SH-SY5Y (cell line): ENCODE results near the gene RNF20.

Source experiments
- GATA2 ChIP-seq: IDR thresholded peaks from 2 replicates; pipeline ENCODE4 v1.6.1; 2011; ENCODE audit warnings: mild to moderate bottlenecking, low read depth, low read length
- GATA3 ChIP-seq: IDR thresholded peaks from 2 replicates; pipeline ENCODE4 v1.6.1; 2011; ENCODE audit warnings: low read depth, mild to moderate bottlenecking, low read length, moderate library complexity

DNA sequence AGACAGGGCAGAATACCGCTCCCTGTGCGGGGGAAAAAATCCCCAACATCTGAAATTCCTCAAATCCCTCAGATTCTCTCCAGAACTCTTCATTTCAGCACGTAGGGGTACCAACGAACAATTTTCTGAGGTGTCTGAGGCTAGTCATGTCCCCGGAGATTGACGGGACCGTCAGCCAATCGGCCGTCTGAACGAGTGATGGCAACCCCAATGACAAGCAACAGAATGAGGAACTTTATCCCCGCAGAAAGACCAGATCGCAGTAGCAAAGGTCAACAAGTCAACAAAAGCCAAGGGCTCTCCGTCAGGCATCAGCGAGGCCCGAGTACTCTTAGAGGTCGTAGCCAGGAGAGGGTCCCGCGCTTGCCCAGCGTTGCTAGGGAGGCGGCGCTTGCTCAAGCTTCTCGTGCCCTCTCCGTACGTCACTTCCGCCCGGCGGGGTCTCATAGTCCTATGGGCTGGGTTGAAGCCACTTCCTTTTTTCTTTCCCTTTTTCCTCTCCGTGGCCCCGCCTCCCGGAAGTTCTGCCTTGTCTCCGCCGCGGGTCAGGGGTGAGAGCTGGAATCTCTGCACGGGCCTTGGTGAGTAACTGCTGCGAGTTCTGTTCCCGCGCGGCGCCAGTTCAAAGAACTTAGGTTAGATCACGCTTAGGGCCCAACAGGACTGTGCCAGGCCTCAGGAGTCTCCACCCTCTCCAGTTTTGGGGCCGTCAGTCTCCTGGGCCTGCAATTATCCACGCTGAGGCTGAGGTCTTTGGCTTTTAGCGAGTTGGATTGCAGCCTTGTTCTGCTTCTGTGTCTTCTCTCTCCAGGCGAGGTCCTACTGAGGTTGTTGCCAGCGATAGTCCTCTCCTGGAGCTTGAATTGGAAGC lies at the start of gene RNF20:
- TF ChIP-seq GATA2, result no peak
- no peak for TF ChIP-seq GATA3
